Ishikawa (cell line): ENCODE results near the gene REC114.

Experiments used
- CEBPB ChIP-seq: IDR thresholded peaks from 2 replicates; pipeline ENCODE4 v1.6.1; 2012
- CREB1 ChIP-seq: IDR thresholded peaks from 2 replicates; pipeline ENCODE4 v1.6.1; 2012; ENCODE audit warnings: low read depth
- EGR1 ChIP-seq: IDR thresholded peaks from 2 replicates; pipeline ENCODE4 v1.6.1; 2012
- EP300 ChIP-seq: IDR thresholded peaks from 2 replicates; pipeline ENCODE4 v1.6.1; 2012; ENCODE audit warnings: borderline replicate concordance
- FOXM1 ChIP-seq: IDR thresholded peaks from 2 replicates; pipeline ENCODE4 v1.6.1; 2012; ENCODE audit warnings: low read depth, borderline replicate concordance
- NFIC ChIP-seq: IDR thresholded peaks from 2 replicates; pipeline ENCODE4 v1.6.1; 2012
- RAD21 ChIP-seq: IDR thresholded peaks from 2 replicates; pipeline ENCODE4 v1.6.1; 2012; ENCODE audit warnings: low read depth
- TAF1 ChIP-seq: IDR thresholded peaks from 2 replicates; pipeline ENCODE4 v1.6.1; 2012; ENCODE audit warnings: low read depth, mild to moderate bottlenecking
- TCF12 ChIP-seq: IDR thresholded peaks from 2 replicates; pipeline ENCODE4 v1.6.1; 2012; ENCODE audit warnings: low read depth
- TEAD4 ChIP-seq: IDR thresholded peaks from 2 replicates; pipeline ENCODE4 v1.6.1; 2012
- YY1 ChIP-seq: IDR thresholded peaks from 2 replicates; pipeline ENCODE4 v1.6.1; 2012; ENCODE audit warnings: low read depth
- ZBTB7A ChIP-seq: IDR thresholded peaks from 2 replicates; pipeline ENCODE4 v1.6.1; 2012; ENCODE audit warnings: low read depth
- TF ChIP-seq, protein P1 (sequence below): IDR thresholded peaks from 2 replicates; pipeline ENCODE4 v1.6.1; 2012
- TF ChIP-seq, protein P2 (sequence below): IDR thresholded peaks from 2 replicates; pipeline ENCODE4 v1.6.1; 2012
- TF ChIP-seq, protein P3 (sequence below): IDR thresholded peaks from 2 replicates; pipeline ENCODE4 v1.6.1; 2012; ENCODE audit warnings: low read depth, mild to moderate bottlenecking

Gene REC114

DNA sequence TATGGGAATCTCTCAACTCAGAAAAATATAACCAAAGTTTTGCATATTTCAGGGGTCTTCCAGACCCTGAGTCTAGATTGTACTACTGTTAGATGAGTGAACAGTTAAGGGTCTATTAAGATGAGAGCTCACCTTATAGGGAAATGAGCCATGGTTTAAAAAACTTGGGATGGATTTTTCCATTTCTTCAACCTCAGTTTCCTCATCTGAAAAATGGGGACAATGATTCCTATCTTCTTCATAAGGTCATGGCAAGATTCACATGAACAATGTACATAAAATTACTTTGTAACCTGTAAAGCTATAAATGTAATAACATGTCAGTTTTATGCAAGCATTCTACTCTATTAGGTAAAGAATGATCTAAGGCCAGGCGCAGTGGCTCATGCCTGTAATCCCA is 161.5 kb downstream of the REC114 start:
- TF ChIP-seq NFIC (no peak), FOXM1 (no peak), CREB1 (no peak), TCF12 (no peak), ZBTB7A (no peak), CEBPB (no peak)
- TF ChIP-seq, protein P1, sequence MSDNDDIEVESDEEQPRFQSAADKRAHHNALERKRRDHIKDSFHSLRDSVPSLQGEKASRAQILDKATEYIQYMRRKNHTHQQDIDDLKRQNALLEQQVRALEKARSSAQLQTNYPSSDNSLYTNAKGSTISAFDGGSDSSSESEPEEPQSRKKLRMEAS: no peak

DNA sequence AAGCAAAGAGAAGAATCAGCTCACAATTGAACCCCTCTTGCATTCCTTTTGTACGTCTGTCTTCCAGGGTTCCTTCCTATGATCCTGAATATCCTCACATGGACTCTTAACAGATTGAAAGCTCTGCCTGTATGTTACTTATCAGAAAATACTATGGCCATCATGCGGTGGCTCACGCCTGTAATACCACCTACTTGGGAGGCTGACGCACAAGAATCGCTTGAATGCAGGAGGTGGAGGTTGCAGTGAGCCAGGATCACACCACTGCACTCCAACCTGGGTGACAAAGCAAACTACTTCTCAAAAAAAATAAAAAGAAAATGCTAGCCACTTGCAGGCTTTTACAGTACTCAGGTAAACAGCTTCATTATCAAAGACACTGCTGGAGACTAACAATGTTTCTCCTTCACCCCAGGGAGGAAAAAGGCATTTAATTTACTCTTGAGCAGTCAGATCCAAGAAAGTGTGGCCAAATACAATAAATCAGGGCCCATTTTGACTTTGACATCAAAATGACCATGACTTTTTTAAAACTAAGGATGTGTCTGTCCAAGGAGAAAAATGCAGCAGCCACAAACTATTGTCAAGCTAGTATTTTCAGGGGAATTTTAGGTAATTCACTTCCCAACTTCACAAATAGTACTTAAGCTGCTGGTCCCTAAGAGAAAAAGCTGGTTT is 162.9 kb downstream of the REC114 start:
- TF ChIP-seq TEAD4: no peak
- no peak for TF ChIP-seq RAD21
- TF ChIP-seq YY1: no peak

DNA sequence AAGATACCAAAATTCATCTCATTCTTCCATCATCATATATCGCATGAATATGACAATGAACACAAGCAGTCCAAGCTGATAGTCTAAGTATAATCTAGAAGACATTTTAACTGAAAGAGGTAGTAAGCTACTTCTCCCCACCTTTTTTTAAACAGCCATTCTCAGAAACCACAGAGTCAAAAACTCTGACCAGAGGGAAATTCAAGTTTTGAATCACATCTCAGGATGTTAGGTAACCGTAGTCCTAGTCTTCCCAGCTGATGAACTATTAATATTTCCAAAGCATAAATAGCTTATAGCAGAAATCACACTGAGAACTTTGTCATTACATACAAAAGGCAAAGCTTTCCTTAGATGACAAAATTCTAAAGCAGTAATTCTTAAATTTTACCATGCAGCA is 164.4 kb downstream of the REC114 start:
- TF ChIP-seq CREB1 (no peak), NFIC (no peak), TEAD4 (no peak), TCF12 (no peak), FOXM1 (no peak), EP300 (no peak), CEBPB (no peak), TAF1 (no peak)
- TF ChIP-seq, protein P2, sequence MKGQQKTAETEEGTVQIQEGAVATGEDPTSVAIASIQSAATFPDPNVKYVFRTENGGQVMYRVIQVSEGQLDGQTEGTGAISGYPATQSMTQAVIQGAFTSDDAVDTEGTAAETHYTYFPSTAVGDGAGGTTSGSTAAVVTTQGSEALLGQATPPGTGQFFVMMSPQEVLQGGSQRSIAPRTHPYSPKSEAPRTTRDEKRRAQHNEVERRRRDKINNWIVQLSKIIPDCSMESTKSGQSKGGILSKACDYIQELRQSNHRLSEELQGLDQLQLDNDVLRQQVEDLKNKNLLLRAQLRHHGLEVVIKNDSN: no peak
- TF ChIP-seq, protein P1: no peak

DNA sequence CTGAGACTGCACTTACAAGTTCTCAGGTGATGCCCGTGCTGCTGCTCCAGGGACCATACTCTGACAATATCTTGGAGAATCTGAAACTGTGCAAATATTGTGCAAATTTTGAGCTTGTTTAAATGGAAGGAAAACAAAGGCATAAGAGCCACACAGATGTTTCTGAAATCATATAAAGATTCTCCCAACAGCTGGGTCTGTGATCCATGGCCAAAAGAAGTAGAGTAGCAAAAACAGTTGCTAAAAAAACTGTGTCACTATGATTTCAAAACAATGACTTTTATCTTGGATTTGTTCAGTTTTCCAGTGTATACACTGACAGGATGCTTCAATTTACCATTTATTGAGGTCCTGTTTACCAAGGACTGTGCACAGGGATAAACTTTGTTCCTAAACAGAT is 164.9 kb downstream of the REC114 start:
- TF ChIP-seq, protein P2: no peak
- no peak for TF ChIP-seq TAF1
- TF ChIP-seq, protein P3, sequence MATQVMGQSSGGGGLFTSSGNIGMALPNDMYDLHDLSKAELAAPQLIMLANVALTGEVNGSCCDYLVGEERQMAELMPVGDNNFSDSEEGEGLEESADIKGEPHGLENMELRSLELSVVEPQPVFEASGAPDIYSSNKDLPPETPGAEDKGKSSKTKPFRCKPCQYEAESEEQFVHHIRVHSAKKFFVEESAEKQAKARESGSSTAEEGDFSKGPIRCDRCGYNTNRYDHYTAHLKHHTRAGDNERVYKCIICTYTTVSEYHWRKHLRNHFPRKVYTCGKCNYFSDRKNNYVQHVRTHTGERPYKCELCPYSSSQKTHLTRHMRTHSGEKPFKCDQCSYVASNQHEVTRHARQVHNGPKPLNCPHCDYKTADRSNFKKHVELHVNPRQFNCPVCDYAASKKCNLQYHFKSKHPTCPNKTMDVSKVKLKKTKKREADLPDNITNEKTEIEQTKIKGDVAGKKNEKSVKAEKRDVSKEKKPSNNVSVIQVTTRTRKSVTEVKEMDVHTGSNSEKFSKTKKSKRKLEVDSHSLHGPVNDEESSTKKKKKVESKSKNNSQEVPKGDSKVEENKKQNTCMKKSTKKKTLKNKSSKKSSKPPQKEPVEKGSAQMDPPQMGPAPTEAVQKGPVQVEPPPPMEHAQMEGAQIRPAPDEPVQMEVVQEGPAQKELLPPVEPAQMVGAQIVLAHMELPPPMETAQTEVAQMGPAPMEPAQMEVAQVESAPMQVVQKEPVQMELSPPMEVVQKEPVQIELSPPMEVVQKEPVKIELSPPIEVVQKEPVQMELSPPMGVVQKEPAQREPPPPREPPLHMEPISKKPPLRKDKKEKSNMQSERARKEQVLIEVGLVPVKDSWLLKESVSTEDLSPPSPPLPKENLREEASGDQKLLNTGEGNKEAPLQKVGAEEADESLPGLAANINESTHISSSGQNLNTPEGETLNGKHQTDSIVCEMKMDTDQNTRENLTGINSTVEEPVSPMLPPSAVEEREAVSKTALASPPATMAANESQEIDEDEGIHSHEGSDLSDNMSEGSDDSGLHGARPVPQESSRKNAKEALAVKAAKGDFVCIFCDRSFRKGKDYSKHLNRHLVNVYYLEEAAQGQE: no peak
- TF ChIP-seq FOXM1: no peak
- no peak for TF ChIP-seq TEAD4
- TF ChIP-seq EGR1: no peak
- TF ChIP-seq ZBTB7A: no peak
- TF ChIP-seq EP300: no peak
- TF ChIP-seq YY1: no peak

DNA sequence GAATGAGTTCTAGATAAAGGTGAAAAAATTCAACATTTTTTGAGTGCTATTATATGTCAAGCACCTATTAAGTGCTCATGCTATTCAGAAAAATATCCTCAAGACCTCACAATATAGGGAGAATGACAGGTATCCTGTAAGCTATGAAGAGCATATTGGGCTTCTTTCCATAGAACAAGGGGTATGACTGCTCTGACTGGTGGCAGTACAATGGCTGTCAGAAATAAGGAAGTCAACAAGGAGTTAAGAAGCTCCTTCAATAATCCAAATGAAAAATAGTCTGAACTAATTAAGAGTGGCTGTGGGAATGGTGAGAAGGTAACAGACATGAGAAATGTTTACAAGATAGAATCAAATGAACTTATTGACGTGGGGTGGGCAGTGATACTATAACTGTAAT is 165.5 kb downstream of the REC114 start:
- TF ChIP-seq RAD21 (no peak), EGR1 (no peak), YY1 (no peak), TCF12 (no peak), ZBTB7A (no peak), FOXM1 (no peak)

DNA sequence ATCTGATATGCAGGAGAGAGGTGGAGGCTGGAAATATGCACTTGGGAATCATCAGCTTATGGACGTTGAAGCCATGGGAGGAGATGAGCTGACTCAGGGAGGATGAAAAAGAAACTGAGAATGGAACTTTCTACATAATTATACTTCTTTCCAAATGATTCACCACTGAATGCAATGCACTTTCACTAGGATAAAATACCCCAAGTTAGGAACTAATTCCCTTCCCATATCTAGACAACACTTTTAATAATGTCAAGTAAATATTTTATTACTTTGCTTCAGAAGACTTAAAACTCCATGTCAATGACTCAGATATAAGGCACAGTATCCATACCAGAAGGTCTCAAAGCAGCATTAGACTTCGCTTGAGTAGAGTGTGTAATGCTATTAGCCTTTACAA is 166.0 kb downstream of the REC114 start:
- TF ChIP-seq FOXM1 (no peak), EP300 (no peak), TAF1 (no peak), RAD21 (no peak)
